K562 (cell line): Measurements from ENCODE around the gene PON3. TPM values are rescaled to one million over a fixed set of nuclear protein-coding genes. Genes with fewer than 3 reads are reported as not detected.

Experiments
- ATF7 ChIP-seq: fragments of 450-650 bp; IDR thresholded peaks from 2 replicates; pipeline ENCODE4 v1.7.1; 2014; ENCODE audit warnings: mild to moderate bottlenecking, moderate library complexity
- ETV6 ChIP-seq, 3 experiments: fragments of 150-350 bp in 1 of 3; sonication (generic) in 1 of 3; formaldehyde crosslinking in 1 of 3; IDR thresholded peaks; 2 replicates each; pipeline versions ENCODE4 v1.6.1 to v1.8.0; 2014 to 2022; ENCODE audit warnings: borderline replicate concordance in 2 of 3, low read depth in 2 of 3, antibody characterized with exemption in 1 of 3, low read length in 1 of 3, mild to moderate bottlenecking in 1 of 3, missing genetic modification reagents in 1 of 3
- HDAC8 ChIP-seq: fragments of 450-650 bp; IDR thresholded peaks from 2 replicates; pipeline ENCODE4 v1.6.1; 2016; ENCODE audit warnings: mild to moderate bottlenecking, missing genetic modification characterization, moderate library complexity, missing compliant biosample characterization
- MCM3 ChIP-seq: fragments of 450-650 bp; IDR thresholded peaks from 2 replicates; pipeline ENCODE4 v1.6.1; 2016
- MEIS2 ChIP-seq: fragments of 450-650 bp; IDR thresholded peaks from 2 replicates; pipeline ENCODE4 v1.6.1; 2014; ENCODE audit warnings: mild to moderate bottlenecking; ENCODE audit not compliant: partially characterized antibody
- PHB ChIP-seq: fragments of 250-450 bp; sonication (Bioruptor Pico); IDR thresholded peaks from 2 replicates; pipeline ENCODE4 v1.5.0; 2021
- PHF20 ChIP-seq: fragments of 450-650 bp; IDR thresholded peaks from 2 replicates; pipeline ENCODE4 v1.6.1; 2018; ENCODE audit not compliant: partially characterized antibody
- RAD21 ChIP-seq, 2 experiments: fragments of 250-450 bp in 1 of 2; fragments of 450-650 bp in 1 of 2; sonication (Bioruptor Pico) in 1 of 2; formaldehyde crosslinking in 1 of 2; IDR thresholded peaks in 1 of 2; conservative IDR thresholded peaks in 1 of 2; 2 replicates each; pipeline versions ENCODE4 v1.4.0 to v1.8.0; 2020 to 2022; ENCODE audit warnings: mild to moderate bottlenecking in 2 of 2, moderate library complexity in 1 of 2
- TCF7 ChIP-seq: sonication (generic); IDR thresholded peaks from 2 replicates; pipeline ENCODE4 v1.6.1; 2016; ENCODE audit warnings: antibody characterized with exemption, borderline replicate concordance
- TEAD2 ChIP-seq: fragments of 450-650 bp; IDR thresholded peaks from 2 replicates; pipeline ENCODE4 v1.6.1; 2016; ENCODE audit warnings: missing genetic modification characterization, control low read depth, missing compliant biosample characterization
- TFE3 ChIP-seq: fragments of 450-650 bp; formaldehyde crosslinking; IDR thresholded peaks from 2 replicates; pipeline ENCODE4 v1.4.0; 2020; ENCODE audit warnings: mild to moderate bottlenecking, mixed read lengths
- UBTF ChIP-seq, 2 experiments: IDR thresholded peaks; 2 replicates each; pipeline ENCODE4 v1.6.1; 2012; ENCODE audit warnings: improper control_type of control experiment in 2 of 2, low read depth in 2 of 2, low read length in 2 of 2, borderline replicate concordance in 1 of 2
- ZEB2 ChIP-seq: fragments of 450-650 bp; IDR thresholded peaks from 2 replicates; pipeline ENCODE4 v1.6.1; 2016
- ZNF143 ChIP-seq: sonication (generic); formaldehyde crosslinking; IDR thresholded peaks from 2 replicates; pipeline ENCODE4 v1.9.0; 2022; ENCODE audit warnings: mild to moderate bottlenecking, missing genetic modification reagents
- ZNF184 ChIP-seq: sonication (generic); formaldehyde crosslinking; IDR thresholded peaks from 2 replicates; pipeline ENCODE4 v1.5.0; 2020; ENCODE audit warnings: missing genetic modification reagents
- ZNF584 ChIP-seq: fragments of 200-800 bp; sonication (Bioruptor generic); IDR thresholded peaks from 2 replicates; pipeline ENCODE4 v1.6.1; 2016; ENCODE audit warnings: low read depth, mild to moderate bottlenecking, missing genetic modification characterization, missing compliant biosample characterization
- ZNF592 ChIP-seq: fragments of 450-650 bp; IDR thresholded peaks from 2 replicates; pipeline ENCODE4 v1.6.1; 2017; ENCODE audit warnings: antibody characterized with exemption, mild to moderate bottlenecking
- ZNF76 ChIP-seq: fragments of 250-450 bp; sonication (Bioruptor Pico); IDR thresholded peaks from 2 replicates; pipeline ENCODE4 v1.4.0; 2020; ENCODE audit warnings: mild to moderate bottlenecking, moderate library complexity, borderline replicate concordance
- polyA plus RNA-seq, 8 experiments: library from polyadenylated mRNA; depleted of rRNA in 4 of 8; stranded (reverse) in 5 of 8; unstranded in 3 of 8; fragments of >200 nt; fragmentation: Nextera tagmentation in 2 of 8; fragmentation: Illumina TruSeq in 1 of 8; extraction: Ambion mirVana in 2 of 8; extraction: Trizol in 1 of 8; gene quantifications; 2 replicates each; pipeline versions ENCODE4 v1.2.1 to v1.2.3, GENCODE V29; 2011 to 2014; ENCODE audit warnings: inconsistent platforms in 1 of 8, missing spikeins in 1 of 8
- total RNA-seq, 7 experiments: library from RNA; depleted of rRNA in 6 of 7; stranded (reverse); fragments of >200 nt in 6 of 7; fragmentation: Illumina TruSeq in 2 of 7; extraction: Trizol in 2 of 7; gene quantifications; 2 replicates each; pipeline versions ENCODE4 v1.2.1 to v1.2.3, GENCODE V29; 2011 to 2021; ENCODE audit warnings: low replicate concordance in 1 of 7
- TF ChIP-seq, protein P1 (sequence below): IDR thresholded peaks from 2 replicates; pipeline ENCODE4 v1.6.1; 2011; ENCODE audit warnings: borderline replicate concordance, low read depth, mild to moderate bottlenecking, moderate library complexity, low read length; ENCODE audit not compliant: insufficient read depth, poor library complexity, severe bottlenecking

PON3 gene
- total and polyA plus RNA-seq, 9 of the 15 experiments (the other 6 are each of a cell fraction or from before 2014, with no cell fraction given), result 0.15 to 0.38 (median 0.18) TPM; not detected in 6

GRCh38 chr7:95317546-95317945, 78.6 kb downstream of the PON3 start (continued):
- no peak for TF ChIP-seq ZNF184 (CRISPR knock-in tag)
- no peak for TF ChIP-seq TFE3 (CRISPR knock-in tag)
- TF ChIP-seq HDAC8 (tag), result no peak
- no peak for TF ChIP-seq TCF7
- no peak for TF ChIP-seq ZNF592
- TF ChIP-seq, protein P1, sequence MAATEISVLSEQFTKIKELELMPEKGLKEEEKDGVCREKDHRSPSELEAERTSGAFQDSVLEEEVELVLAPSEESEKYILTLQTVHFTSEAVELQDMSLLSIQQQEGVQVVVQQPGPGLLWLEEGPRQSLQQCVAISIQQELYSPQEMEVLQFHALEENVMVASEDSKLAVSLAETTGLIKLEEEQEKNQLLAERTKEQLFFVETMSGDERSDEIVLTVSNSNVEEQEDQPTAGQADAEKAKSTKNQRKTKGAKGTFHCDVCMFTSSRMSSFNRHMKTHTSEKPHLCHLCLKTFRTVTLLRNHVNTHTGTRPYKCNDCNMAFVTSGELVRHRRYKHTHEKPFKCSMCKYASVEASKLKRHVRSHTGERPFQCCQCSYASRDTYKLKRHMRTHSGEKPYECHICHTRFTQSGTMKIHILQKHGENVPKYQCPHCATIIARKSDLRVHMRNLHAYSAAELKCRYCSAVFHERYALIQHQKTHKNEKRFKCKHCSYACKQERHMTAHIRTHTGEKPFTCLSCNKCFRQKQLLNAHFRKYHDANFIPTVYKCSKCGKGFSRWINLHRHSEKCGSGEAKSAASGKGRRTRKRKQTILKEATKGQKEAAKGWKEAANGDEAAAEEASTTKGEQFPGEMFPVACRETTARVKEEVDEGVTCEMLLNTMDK, result no peak
- TF ChIP-seq ETV6 (IDR thresholded peaks at IDR 0.05; ENCODE audit: borderline replicate concordance in 1 of 2, low read depth in 2 of 2, low read length in 1 of 2), result no peak
- TF ChIP-seq ETV6 (CRISPR knock-in tag; IDR thresholded peaks at IDR 0.05; ENCODE audit: borderline replicate concordance), result no peak
- TF ChIP-seq ZEB2, result no peak
- TF ChIP-seq RAD21 (CRISPR knock-in tag; conservative IDR thresholded peaks at IDR 0.05 in 1 of 2, IDR thresholded peaks at IDR 0.05 in 1 of 2), result no peak
- no peak for TF ChIP-seq PHF20
- TF ChIP-seq UBTF (IDR thresholded peaks at IDR 0.05; ENCODE audit: borderline replicate concordance in 1 of 2, low read depth in 2 of 2, low read length in 2 of 2), result no peak
- no peak for TF ChIP-seq ZNF143 (CRISPR knock-in tag)
- TF ChIP-seq MCM3, result no peak
- no peak for TF ChIP-seq ZNF76 (CRISPR knock-in tag)
- TF ChIP-seq ZNF584, result no peak
- no peak for TF ChIP-seq TEAD2 (tag)
- TF ChIP-seq PHB (CRISPR knock-in tag), result no peak
- TF ChIP-seq ATF7, result no peak
- TF ChIP-seq MEIS2, result peak; percentile 33
